HL-60 (cell line): ENCODE measurements around the gene CLDN19.

Experiments used
- POLR2AphosphoS5 ChIP-seq: IDR thresholded peaks from 2 replicates; pipeline ENCODE4 v1.6.1; 2012; ENCODE audit warnings: low read depth
- TF ChIP-seq, protein P1 (sequence below): IDR thresholded peaks from one replicate; pipeline ENCODE4 v1.5.1; 2011; ENCODE audit warnings: low read length, control low read depth, inconsistent platforms; ENCODE audit not compliant: insufficient read depth

DNA sequence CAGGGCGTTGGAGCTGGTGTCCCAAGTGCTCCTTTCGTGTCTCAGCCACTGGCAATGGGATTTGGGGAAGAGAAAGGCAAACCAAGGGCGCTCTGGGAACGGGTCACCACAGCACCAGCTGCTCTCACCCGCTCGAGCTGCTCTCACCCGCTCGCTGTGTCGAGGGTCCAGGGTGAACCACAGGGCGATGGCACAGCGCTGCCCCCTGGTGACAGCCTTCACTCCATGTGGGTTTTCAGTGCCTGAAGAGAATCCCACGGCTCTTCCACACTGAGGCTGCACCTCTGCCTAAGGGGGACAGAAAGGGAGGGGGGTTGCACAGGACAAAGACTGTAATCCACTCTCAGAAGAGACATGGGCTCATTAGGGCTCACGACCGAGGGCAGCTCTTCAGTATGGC is 7.1 kb upstream of the CLDN19 start:
- TF ChIP-seq, protein P1, sequence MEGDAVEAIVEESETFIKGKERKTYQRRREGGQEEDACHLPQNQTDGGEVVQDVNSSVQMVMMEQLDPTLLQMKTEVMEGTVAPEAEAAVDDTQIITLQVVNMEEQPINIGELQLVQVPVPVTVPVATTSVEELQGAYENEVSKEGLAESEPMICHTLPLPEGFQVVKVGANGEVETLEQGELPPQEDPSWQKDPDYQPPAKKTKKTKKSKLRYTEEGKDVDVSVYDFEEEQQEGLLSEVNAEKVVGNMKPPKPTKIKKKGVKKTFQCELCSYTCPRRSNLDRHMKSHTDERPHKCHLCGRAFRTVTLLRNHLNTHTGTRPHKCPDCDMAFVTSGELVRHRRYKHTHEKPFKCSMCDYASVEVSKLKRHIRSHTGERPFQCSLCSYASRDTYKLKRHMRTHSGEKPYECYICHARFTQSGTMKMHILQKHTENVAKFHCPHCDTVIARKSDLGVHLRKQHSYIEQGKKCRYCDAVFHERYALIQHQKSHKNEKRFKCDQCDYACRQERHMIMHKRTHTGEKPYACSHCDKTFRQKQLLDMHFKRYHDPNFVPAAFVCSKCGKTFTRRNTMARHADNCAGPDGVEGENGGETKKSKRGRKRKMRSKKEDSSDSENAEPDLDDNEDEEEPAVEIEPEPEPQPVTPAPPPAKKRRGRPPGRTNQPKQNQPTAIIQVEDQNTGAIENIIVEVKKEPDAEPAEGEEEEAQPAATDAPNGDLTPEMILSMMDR: peak; percentile 41
- no peak for TF ChIP-seq POLR2AphosphoS5
